Skeletal muscle cell (primary cell): ENCODE results near the gene CALD1.
A peak's percentile ranks its signal among the peaks of the same experiment; 100 is the strongest.

ENCODE experiments used
- DNase-seq: peaks from one replicate; pipeline ENCODE4 v3.0.0-alpha.2; 2010; ENCODE audit warnings: low read depth
- H3K4me3 ChIP-seq: 2 replicates; pipeline ENCODE4 v1.5.1; 2011; ENCODE audit warnings: low read depth, mild to moderate bottlenecking, control low read depth, low read length, moderate library complexity

Gene CALD1

GRCh38 chr7:134818613-134819345, 39.3 kb downstream of the CALD1 start:
- no peak overlapping the region for H3K4me3 ChIP-seq
- no peak for DNase-seq

GRCh38 chr7:134819401-134819800, 40.0 kb downstream of the CALD1 start:
- DNase-seq, result no peak

GRCh38 chr7:134820295-134820694, 40.9 kb downstream of the CALD1 start:
- H3K4me3 ChIP-seq, result no peak overlapping the region
- no peak for DNase-seq

More at GRCh38 chr7:134819401-134819800, 40.0 kb downstream of the CALD1 start:
- H3K4me3 ChIP-seq, result no peak overlapping the region

- no peak overlapping the region for H3K4me3 ChIP-seq
- DNase-seq, result no peak
These were observed 41.3 kb downstream of the CALD1 start for GRCh38 chr7:134820778-134821177.

- no peak overlapping the region for H3K4me3 ChIP-seq
- DNase-seq, result peak; percentile 62
These were observed 44.0 kb downstream of the CALD1 start for GRCh38 chr7:134823400-134823799.

- no peak for DNase-seq
- no peak overlapping the region for H3K4me3 ChIP-seq
These were observed 46.2 kb downstream of the CALD1 start for GRCh38 chr7:134825666-134826065.

GRCh38 chr7:134826105-134826504, 46.7 kb downstream of the CALD1 start:
- H3K4me3 ChIP-seq, result no peak overlapping the region
- peak; percentile 80 for DNase-seq

GRCh38 chr7:134827436-134827835, 48.0 kb downstream of the CALD1 start:
- H3K4me3 ChIP-seq, result no peak overlapping the region
- DNase-seq, result no peak

GRCh38 chr7:134827889-134828288, 48.5 kb downstream of the CALD1 start:
- H3K4me3 ChIP-seq, result no peak overlapping the region
- peak; percentile 68 for DNase-seq

- H3K4me3 ChIP-seq, result no peak overlapping the region
These were observed 48.9 kb downstream of the CALD1 start for GRCh38 chr7:134828361-134828760.

GRCh38 chr7:134829380-134829986, 50.0 kb downstream of the CALD1 start:
- DNase-seq, result no peak
- H3K4me3 ChIP-seq, result no peak overlapping the region

More at GRCh38 chr7:134828361-134828760, 48.9 kb downstream of the CALD1 start:
- DNase-seq, result no peak

- no peak overlapping the region for H3K4me3 ChIP-seq
- DNase-seq, result no peak
These were observed 52.4 kb downstream of the CALD1 start for GRCh38 chr7:134831862-134832261.

GRCh38 chr7:134832367-134832766, 52.9 kb downstream of the CALD1 start:
- DNase-seq, result no peak
- no peak overlapping the region for H3K4me3 ChIP-seq

- peak; percentile 57 for DNase-seq
- H3K4me3 ChIP-seq, result no peak overlapping the region
These were observed 55.4 kb downstream of the CALD1 start for GRCh38 chr7:134834689-134835462.

- DNase-seq, result no peak
- no peak overlapping the region for H3K4me3 ChIP-seq
These were observed 56.0 kb downstream of the CALD1 start for GRCh38 chr7:134835463-134835823.

- DNase-seq, result peak; percentile 54
- no peak overlapping the region for H3K4me3 ChIP-seq
These were observed 57.0 kb downstream of the CALD1 start for GRCh38 chr7:134836447-134836846.

GRCh38 chr7:134839298-134839697, 59.9 kb downstream of the CALD1 start:
- DNase-seq, result no peak
- no peak overlapping the region for H3K4me3 ChIP-seq

GRCh38 chr7:134842062-134842461, 62.6 kb downstream of the CALD1 start:
- DNase-seq, result no peak
- H3K4me3 ChIP-seq, result no peak overlapping the region

- no peak for DNase-seq
- no peak overlapping the region for H3K4me3 ChIP-seq
These were observed 63.5 kb downstream of the CALD1 start for GRCh38 chr7:134842886-134843430.

- no peak for DNase-seq
These were observed 64.8 kb downstream of the CALD1 start for GRCh38 chr7:134844200-134844599.

More at GRCh38 chr7:134844200-134844599, 64.8 kb downstream of the CALD1 start:
- no peak overlapping the region for H3K4me3 ChIP-seq
